HG03175 (cell line): ENCODE results near the gene LINC00305.
A peak's percentile ranks its signal among the peaks of the same experiment; 100 is the strongest.

Experiments used
- ATAC-seq: cut with Tn5 transposase; IDR thresholded peaks from one replicate; pipeline ENCODE4 v1.9.1; 2021; ENCODE audit warnings: mild to moderate bottlenecking, moderate library complexity; ENCODE audit not compliant: unreplicated experiment

LINC00305 gene

GRCh38 chr18:64037812-64038414 lies 111.0 kb downstream of the LINC00305 start:
- peak; percentile 73 for ATAC-seq

DNA sequence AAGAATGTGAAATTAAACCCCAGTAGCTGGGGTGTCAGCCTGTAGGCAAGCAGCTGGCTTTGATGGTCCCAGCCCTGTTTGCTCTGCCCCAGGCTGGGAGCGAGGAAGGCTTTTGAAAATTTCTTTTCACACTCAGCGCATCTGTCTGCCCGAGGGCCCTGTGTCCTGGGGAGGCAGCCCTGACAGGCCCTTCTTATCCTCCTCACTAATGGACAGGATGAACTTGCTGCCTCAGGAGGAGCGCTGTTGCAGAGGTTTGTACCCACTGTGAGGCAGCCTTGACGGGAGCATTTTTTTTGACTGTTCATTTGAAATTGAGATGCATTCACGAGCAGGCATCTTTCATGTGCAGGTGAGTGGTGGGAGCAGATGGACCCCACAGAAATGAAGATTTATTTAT lies 116.6 kb downstream of the LINC00305 start:
- ATAC-seq: no peak

DNA sequence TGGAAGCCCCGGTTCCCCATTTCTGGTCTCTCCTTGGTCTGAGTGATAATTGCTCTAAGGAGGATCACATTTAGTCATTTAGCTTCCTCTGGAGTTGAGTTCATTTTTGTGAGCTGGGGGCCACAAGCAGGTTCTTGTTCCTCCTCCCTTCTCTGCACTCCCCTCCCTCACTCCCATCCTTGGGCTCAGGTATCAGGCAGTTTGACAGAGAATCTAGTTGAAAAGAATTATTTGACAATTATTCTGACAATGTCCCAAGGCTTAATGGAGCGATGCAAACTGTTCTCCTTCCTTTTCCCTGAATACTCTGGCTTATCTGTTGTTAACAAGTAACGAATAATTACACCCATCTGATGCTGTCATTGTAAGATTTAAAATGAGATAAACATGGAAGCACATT lies 117.5 kb downstream of the LINC00305 start:
- ATAC-seq: no peak
